CD4-positive, CD25-positive, alpha-beta regulatory T cell (primary cell): ENCODE results near the gene TCHP. TPM values are rescaled to one million over a fixed set of nuclear protein-coding genes. Genes with fewer than 3 reads are reported as not detected.
"Not testable (repeated sequence)": the region's sequence is repeated elsewhere in the genome, so short reads cannot be mapped to it uniquely, and the experiment has no call there.

Experiments
- ATAC-seq, 2 donors: fragments of 150-1000 bp; cut with Tn5 transposase; one replicate each; pipeline ENCODE4 v1.10.0; 2021; ENCODE audit warnings: low read depth in 2 of 2, moderate number of reproducible peaks in 2 of 2, moderate library complexity in 1 of 2
- DNase-seq, 3 donors: peaks; one replicate each; pipeline versions ENCODE4 v3.0.0 to v3.0.0-alpha.2; 2012 to 2022; ENCODE audit warnings: mixed read lengths in 1 of 3
- H3K27ac ChIP-seq: one replicate; pipeline ENCODE4 v1.7.0; 2013; ENCODE audit warnings: mild to moderate bottlenecking, low read length; ENCODE audit not compliant: insufficient read depth, poor library complexity, severe bottlenecking
- H3K27me3 ChIP-seq: one replicate; pipeline ENCODE4 v1.7.0; 2013; ENCODE audit warnings: low read length; ENCODE audit not compliant: control insufficient read depth, insufficient read depth
- H3K36me3 ChIP-seq: one replicate; pipeline ENCODE4 v1.7.0; 2013; ENCODE audit warnings: mild to moderate bottlenecking, low read length, moderate library complexity; ENCODE audit not compliant: control insufficient read depth, insufficient read depth
- H3K4me1 ChIP-seq: 2 replicates; pipeline ENCODE4 v1.7.0; 2013; ENCODE audit warnings: mild to moderate bottlenecking, low read length; ENCODE audit not compliant: insufficient read depth, control insufficient read depth, poor library complexity, severe bottlenecking
- H3K4me3 ChIP-seq: one replicate; pipeline ENCODE4 v1.7.0; 2013; ENCODE audit warnings: low read depth, mild to moderate bottlenecking, low read length, moderate library complexity
- H3K9me3 ChIP-seq, 2 experiments: 1 replicate in 1 of 2; 2 replicates in 1 of 2; pipeline ENCODE4 v1.7.0; 2013; ENCODE audit warnings: low read length in 2 of 2, mild to moderate bottlenecking in 1 of 2, moderate library complexity in 1 of 2; ENCODE audit not compliant: control insufficient read depth in 2 of 2
- H3K27ac Mint-ChIP-seq, 3 donors: one replicate each; pipeline ENCODE4 v1.8.0; 2020 to 2022; ENCODE audit warnings: mild to moderate bottlenecking in 3 of 3, mixed read lengths in 3 of 3, moderate library complexity in 2 of 3
- H3K27me3 Mint-ChIP-seq: one replicate; pipeline ENCODE4 v1.8.0; 2022; ENCODE audit warnings: mild to moderate bottlenecking, mixed read lengths
- H3K36me3 Mint-ChIP-seq: one replicate; pipeline ENCODE4 v1.8.0; 2020; ENCODE audit warnings: mixed read lengths
- H3K4me1 Mint-ChIP-seq, 4 donors: one replicate each; pipeline ENCODE4 v1.8.0; 2020 to 2022; ENCODE audit warnings: mixed read lengths in 4 of 4, mild to moderate bottlenecking in 1 of 4
- H3K4me3 Mint-ChIP-seq, 4 donors: one replicate each; pipeline ENCODE4 v1.8.0; 2020 to 2022; ENCODE audit warnings: mild to moderate bottlenecking in 4 of 4, mixed read lengths in 4 of 4, moderate library complexity in 3 of 4
- H3K9me3 Mint-ChIP-seq, 7 donors: one replicate each; pipeline ENCODE4 v1.8.0; 2020 to 2022; ENCODE audit warnings: mixed read lengths in 7 of 7, mild to moderate bottlenecking in 3 of 7, moderate library complexity in 2 of 7
- polyA plus RNA-seq, 4 donors: library from polyadenylated mRNA; unstranded; fragments of 300-500 nt; fragmentation: Illumina TruSeq; gene quantifications; one replicate each; pipeline ENCODE4 v1.2.3, GENCODE V29; 2021
- total RNA-seq: library from RNA; stranded (reverse); gene quantifications from one replicate; pipeline ENCODE4 v1.2.3, GENCODE V29; 2022

TCHP gene
- total and polyA plus RNA-seq, 5 donors from 2014 or later: 9.0 to 29.8 (median 10.2) TPM

GRCh38 chr12:109892165-109892715, 7.8 kb upstream of the TCHP start:
- Mint-ChIP-seq H3K9me3 (no peaks in the 10 kb centered on the region), H3K27ac (peak overlapping the region; percentile 17 to 95 (median 87)), H3K4me3 (peak overlapping the region; percentile 11 to 58 (median 30)), H3K36me3 (no peaks in the 10 kb centered on the region), H3K4me1 (peaks cover 11 to 58% (median 36%) of the 10 kb centered on the region in 4 donors), H3K27me3 (no peaks in the 10 kb centered on the region)
- Histone ChIP-seq H3K9me3 (no peaks in the 10 kb centered on the region), H3K4me3 (no peak overlapping the region), H3K27ac (no peak overlapping the region), H3K36me3 (no peaks in the 10 kb centered on the region), H3K27me3 (no peaks in the 10 kb centered on the region), H3K4me1 (peaks cover 37% of the 10 kb centered on the region)
- DNase-seq: no peak
- ATAC-seq: no peak

GRCh38 chr12:109892748-109893147, 7.3 kb upstream of the TCHP start:
- H3K27ac ChIP-seq: no peak overlapping the region
- H3K36me3 ChIP-seq: no peaks in the 10 kb centered on the region
- Mint-ChIP-seq H3K36me3 (no peaks in the 10 kb centered on the region), H3K9me3 (no peaks in the 10 kb centered on the region), H3K4me3 (peak overlapping the region in 2 of 4 donors; percentile 27 to 58), H3K27ac (peak overlapping the region; percentile 17 to 88 (median 87)), H3K4me1 (peaks cover 11 to 53% (median 31%) of the 10 kb centered on the region in 4 donors), H3K27me3 (no peaks in the 10 kb centered on the region)
- H3K4me1 ChIP-seq: peaks cover 32% of the 10 kb centered on the region
- peak in 2 of 3 donors; percentile 28 to 82 for DNase-seq
- H3K27me3 ChIP-seq: no peaks in the 10 kb centered on the region
- H3K4me3 ChIP-seq: no peak overlapping the region
- ATAC-seq: peak; percentile 45 to 59
- H3K9me3 ChIP-seq: no peaks in the 10 kb centered on the region

DNA sequence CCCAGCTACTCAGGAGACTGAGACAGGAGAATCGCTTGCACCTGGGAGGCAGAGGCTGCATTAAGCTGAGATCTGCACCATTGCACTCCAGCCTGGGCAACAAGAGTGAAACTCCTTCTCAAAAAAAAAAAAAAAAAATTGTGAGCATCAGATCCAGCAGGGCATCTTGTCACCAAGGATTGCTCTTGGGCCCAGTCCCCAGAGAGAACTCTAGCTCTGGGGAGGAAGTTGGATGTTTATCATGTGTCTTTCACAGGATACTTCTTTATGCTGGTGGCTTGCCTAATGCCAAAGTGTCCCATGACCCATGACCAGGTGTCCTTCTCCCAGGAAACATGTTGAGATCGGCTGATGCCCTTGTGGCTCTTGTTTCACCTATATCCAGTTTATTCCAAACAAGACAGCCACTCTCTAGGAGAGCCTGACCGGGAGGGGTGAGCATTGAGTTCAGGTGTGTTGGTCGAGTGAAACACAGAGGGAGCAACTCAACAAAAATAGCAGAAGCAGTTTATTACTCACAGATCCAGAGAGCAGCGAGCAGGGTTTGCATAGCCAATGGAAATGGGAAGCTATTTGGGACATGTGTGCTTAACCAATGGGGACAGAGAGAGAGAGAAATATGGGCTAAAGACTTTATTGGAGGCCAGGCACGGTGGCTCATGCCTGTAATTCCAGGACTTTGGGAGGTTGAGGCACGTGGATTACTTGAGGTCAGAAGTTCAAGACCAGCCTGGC, 6.6 kb upstream of the TCHP start:
- ATAC-seq (no peak), DNase-seq (no peak)
- peak overlapping the region in 1 of 4 donors; percentile 58 for H3K4me3 Mint-ChIP-seq
- no peaks in the 10 kb centered on the region for H3K9me3 ChIP-seq
- H3K4me1 Mint-ChIP-seq: peaks cover 9 to 48% (median 25%) of the 10 kb centered on the region in 4 donors
- H3K9me3 Mint-ChIP-seq: no peaks in the 10 kb centered on the region
- H3K27me3 ChIP-seq: no peaks in the 10 kb centered on the region
- H3K36me3 Mint-ChIP-seq: no peaks in the 10 kb centered on the region
- H3K27me3 Mint-ChIP-seq: no peaks in the 10 kb centered on the region
- H3K36me3 ChIP-seq: no peaks in the 10 kb centered on the region
- H3K4me1 ChIP-seq: peaks cover 25% of the 10 kb centered on the region
- H3K27ac Mint-ChIP-seq: peak overlapping the region in 2 of 3 donors; percentile 87 to 88
- H3K27ac ChIP-seq: no peak overlapping the region
- H3K4me3 ChIP-seq: no peak overlapping the region

DNA sequence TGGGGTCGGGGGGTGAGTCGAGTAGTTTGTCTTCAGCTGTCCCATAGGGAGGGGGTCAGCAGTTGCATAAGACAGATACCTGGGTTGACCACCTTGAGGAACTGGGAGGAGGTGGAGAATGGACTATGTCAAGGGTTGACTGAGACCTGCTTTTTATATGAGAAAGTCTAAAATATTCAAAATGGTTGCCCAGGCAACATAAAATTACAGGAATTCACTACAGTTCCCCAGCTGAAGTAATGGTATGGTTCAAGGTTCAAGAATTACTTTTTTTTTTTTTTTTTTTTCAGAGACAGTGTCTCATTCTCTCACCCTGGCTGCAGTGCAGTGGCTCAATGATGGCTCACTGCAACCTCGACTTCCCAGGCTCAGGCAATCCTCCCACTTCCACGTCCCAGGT, 5.1 kb upstream of the TCHP start:
- Mint-ChIP-seq H3K9me3 (no peaks in the 10 kb centered on the region), H3K4me3 (peak overlapping the region in 1 of 4 donors; percentile 47), H3K27ac (no peak overlapping the region), H3K27me3 (no peaks in the 10 kb centered on the region), H3K4me1 (peaks cover 7 to 44% (median 16%) of the 10 kb centered on the region in 4 donors), H3K36me3 (peaks cover 1% of the 10 kb centered on the region)
- no peak for DNase-seq
- ATAC-seq: no peak
- Histone ChIP-seq H3K4me1 (peaks cover 17% of the 10 kb centered on the region), H3K36me3 (no peaks in the 10 kb centered on the region), H3K27me3 (no peaks in the 10 kb centered on the region), H3K4me3 (no peak overlapping the region), H3K27ac (no peak overlapping the region), H3K9me3 (no peaks in the 10 kb centered on the region)

DNA sequence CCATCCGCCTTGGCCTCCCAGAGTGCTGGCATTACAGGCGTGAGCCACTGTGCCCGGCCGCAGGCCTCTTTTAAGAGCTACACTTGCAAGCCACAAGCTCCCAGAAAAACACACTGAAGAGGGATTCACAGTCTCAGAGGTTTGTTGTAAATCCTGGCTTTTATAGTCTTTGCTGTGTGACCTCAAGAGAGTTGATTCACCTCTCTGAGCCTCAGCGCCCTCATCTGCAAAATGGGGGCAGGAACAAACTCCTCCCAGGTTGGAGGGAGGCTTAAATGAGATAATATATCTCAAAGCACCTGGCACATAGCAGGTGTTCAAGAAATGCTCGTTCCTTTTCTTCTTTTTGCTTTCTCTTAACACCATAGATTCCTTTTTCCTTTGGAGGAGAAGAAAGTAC, 3.9 kb upstream of the TCHP start:
- no peak overlapping the region for H3K27ac Mint-ChIP-seq

GRCh38 chr12:109897029-109897428, 3.0 kb upstream of the TCHP start:
- Mint-ChIP-seq H3K4me1 (peaks cover 14 to 50% (median 26%) of the 10 kb centered on the region in 4 donors), H3K9me3 (no peaks in the 10 kb centered on the region)
- no peak for ATAC-seq

More for the DNA sequence above, 3.9 kb upstream of the TCHP start:
- no peak overlapping the region for H3K4me3 ChIP-seq
- peak overlapping the region in 1 of 4 donors; percentile 61 for H3K4me3 Mint-ChIP-seq
- no peak for ATAC-seq
- no peaks in the 10 kb centered on the region for H3K9me3 ChIP-seq
- DNase-seq: no peak
- H3K27me3 ChIP-seq: no peaks in the 10 kb centered on the region
- no peak overlapping the region for H3K27ac ChIP-seq
- H3K27me3 Mint-ChIP-seq: no peaks in the 10 kb centered on the region
- peaks cover 4% of the 10 kb centered on the region for H3K36me3 Mint-ChIP-seq
- H3K4me1 Mint-ChIP-seq: peaks cover 10 to 46% (median 21%) of the 10 kb centered on the region in 4 donors
- no peaks in the 10 kb centered on the region for H3K9me3 Mint-ChIP-seq
- peaks cover 25% of the 10 kb centered on the region for H3K4me1 ChIP-seq
- H3K36me3 ChIP-seq: no peaks in the 10 kb centered on the region

DNA sequence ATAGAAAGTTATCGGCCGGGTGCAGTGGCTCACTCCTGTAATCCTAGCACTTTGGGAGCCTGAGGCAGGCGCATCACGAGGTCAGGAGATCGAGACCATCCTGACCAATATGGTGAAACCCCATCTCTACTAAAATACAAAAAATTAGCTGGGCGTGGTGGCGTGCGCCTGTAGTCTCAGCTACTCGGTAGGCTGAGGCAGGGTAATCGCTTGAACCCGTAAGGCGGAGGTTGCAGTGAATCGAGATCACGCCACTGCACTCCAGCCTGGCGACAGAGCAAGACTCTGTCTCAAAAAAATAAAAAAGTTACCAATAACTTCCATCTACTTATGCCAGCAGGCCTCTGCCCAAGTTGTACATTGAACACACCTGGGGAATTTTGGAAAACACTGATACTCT, 729 bp upstream of the TCHP start:
- H3K36me3 ChIP-seq: peaks cover 17% of the 10 kb centered on the region

More at GRCh38 chr12:109897029-109897428, 3.0 kb upstream of the TCHP start:
- no peak overlapping the region for H3K27ac Mint-ChIP-seq
- DNase-seq: no peak
- H3K27me3 Mint-ChIP-seq: no peaks in the 10 kb centered on the region
- H3K36me3 ChIP-seq: no peaks in the 10 kb centered on the region
- no peaks in the 10 kb centered on the region for H3K27me3 ChIP-seq
- H3K4me1 ChIP-seq: peaks cover 33% of the 10 kb centered on the region
- H3K4me3 ChIP-seq: no peak overlapping the region
- H3K36me3 Mint-ChIP-seq: peaks cover 4% of the 10 kb centered on the region
- no peaks in the 10 kb centered on the region for H3K9me3 ChIP-seq
- peak overlapping the region in 1 of 4 donors; percentile 61 for H3K4me3 Mint-ChIP-seq
- no peak overlapping the region for H3K27ac ChIP-seq

More for the DNA sequence above, 729 bp upstream of the TCHP start:
- not testable (repeated sequence) for ATAC-seq, H3K27me3 Mint-ChIP-seq, H3K27me3 ChIP-seq, DNase-seq, H3K9me3 ChIP-seq, H3K9me3 Mint-ChIP-seq, H3K36me3 Mint-ChIP-seq
- Histone ChIP-seq H3K4me3 (peak overlapping the region; percentile 92), H3K4me1 (peaks cover 26% of the 10 kb centered on the region), H3K27ac (peak overlapping the region; percentile 65)
- Mint-ChIP-seq H3K4me3 (peak overlapping the region; percentile 80 to 98 (median 96)), H3K27ac (peak overlapping the region; percentile 98 to 99 (median 98)), H3K4me1 (peaks cover 11 to 36% (median 17%) of the 10 kb centered on the region in 4 donors)
